GM12874 (cell line): ENCODE data around the gene PPFIA2.

Experiments
- TF ChIP-seq, protein P1 (sequence below): IDR thresholded peaks from 2 replicates; pipeline ENCODE4 v1.5.1; 2011; ENCODE audit warnings: low read depth, mild to moderate bottlenecking, control low read depth, low read length, moderate library complexity; ENCODE audit not compliant: insufficient read depth

The PPFIA2 gene

DNA sequence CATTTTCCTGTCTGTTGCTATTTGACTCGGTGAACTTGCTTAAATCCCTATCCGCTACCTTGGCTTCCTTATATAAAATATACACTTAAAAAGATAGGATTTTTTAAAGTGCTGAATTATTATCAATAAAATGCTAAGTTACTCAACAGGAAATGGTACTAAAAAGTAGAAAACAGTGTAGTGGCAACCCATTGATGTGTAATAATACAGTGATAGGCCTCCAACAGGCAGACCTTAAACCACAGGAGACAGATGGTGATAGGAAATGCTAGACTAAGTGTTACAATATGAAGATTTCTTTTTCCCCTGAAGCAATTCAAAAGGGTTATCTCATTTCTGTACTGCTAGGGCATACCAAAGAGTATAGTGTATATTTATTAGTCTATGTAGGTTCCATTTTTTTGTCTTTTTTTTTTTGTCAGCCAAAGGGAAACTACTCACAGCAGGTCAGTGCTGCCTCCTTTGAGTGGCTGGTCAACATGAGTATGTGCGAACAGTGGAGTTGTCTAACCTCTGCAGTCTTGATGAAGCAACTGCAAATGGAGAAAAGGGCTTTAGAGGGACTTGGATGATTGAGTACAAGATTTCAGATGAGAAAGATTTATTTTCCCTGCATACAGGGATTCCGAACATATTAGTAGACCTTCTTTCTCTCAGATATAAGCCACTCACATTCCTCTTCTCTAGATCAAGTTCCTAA is 497.5 kb downstream of the PPFIA2 start:
- TF ChIP-seq, protein P1, sequence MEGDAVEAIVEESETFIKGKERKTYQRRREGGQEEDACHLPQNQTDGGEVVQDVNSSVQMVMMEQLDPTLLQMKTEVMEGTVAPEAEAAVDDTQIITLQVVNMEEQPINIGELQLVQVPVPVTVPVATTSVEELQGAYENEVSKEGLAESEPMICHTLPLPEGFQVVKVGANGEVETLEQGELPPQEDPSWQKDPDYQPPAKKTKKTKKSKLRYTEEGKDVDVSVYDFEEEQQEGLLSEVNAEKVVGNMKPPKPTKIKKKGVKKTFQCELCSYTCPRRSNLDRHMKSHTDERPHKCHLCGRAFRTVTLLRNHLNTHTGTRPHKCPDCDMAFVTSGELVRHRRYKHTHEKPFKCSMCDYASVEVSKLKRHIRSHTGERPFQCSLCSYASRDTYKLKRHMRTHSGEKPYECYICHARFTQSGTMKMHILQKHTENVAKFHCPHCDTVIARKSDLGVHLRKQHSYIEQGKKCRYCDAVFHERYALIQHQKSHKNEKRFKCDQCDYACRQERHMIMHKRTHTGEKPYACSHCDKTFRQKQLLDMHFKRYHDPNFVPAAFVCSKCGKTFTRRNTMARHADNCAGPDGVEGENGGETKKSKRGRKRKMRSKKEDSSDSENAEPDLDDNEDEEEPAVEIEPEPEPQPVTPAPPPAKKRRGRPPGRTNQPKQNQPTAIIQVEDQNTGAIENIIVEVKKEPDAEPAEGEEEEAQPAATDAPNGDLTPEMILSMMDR: no peak

DNA sequence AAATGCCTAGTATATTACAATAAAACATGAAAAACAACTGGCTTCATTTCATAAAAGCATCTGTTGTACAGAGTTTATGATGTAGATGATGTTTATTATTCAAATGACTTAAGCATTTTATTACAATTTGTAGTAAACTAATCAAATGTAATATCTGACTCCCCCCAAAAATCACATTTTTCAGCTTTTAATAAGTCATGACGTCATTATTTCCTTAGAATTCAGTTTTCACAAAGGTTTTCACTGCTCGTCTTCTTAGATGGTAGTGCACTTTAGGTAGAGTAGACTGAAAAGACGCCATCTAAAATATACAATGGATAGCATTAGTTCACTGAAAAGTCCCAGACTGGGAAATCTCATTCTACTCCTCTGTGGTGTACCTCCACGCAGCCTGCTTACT is 499.8 kb downstream of the PPFIA2 start:
- TF ChIP-seq, protein P1: no peak

DNA sequence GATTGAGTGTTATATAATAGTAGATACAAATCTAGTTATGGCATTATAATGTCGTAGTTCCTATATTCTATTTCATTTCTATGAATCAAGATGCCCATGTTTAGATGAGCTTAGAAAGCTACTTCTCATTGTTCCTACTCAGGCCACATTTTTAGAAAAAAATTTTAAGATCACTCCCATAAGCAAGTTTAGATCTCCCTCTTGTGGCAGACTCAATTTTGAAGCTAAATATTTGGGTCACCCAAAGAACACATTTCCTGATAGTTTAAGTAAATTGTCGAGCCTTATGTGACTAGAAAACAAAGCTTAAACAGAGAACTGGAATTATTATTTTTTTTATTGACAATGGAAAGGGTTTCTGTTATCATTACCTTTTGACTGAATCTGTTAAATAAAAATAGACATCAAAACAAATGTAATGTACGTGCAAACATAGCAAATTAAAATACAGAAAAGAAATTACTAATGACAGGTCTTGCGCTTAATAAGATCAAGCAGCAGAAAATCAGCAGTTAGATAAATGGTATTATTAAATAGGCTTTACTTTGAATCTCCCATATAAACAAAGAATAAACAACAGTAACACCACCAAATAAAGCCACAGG is 501.1 kb downstream of the PPFIA2 start:
- TF ChIP-seq, protein P1: no peak

DNA sequence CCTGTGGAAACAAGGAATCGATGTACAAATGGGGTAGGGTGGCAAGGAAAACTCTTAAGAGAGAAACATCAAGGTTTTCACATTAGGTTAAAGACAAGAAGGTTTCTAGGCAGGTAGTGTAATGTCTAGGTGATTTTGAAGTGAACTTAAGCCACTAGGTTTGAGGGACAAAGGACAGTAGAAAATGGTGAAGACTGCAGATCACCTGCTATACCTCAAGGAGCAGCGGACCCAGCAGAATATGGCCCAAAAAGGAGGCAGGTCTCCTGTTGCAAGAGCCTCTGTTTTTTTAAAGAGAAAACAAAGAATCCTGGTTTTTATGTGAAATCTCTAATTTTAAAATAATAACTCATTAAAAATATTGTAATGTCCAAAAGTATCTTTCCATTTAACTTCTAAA is 503.2 kb downstream of the PPFIA2 start:
- TF ChIP-seq, protein P1: no peak

DNA sequence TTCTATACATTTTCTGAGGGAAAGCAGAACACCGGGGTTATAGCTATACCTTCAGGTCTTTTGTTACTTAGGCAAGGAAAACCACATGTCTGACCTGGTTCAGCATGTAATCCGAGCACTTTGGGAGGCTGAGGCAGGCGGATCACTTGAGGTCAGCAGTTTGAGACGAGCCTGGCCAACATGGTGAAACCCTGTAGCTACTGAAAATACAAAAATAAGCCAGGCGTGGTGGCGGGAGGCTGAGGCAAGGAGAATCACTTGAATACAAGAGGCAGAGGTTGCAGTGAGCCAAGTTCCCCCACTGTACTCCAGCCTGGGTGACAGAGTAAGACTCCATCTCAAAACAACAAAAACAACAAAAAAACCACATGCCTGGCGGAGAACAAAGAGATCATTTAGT is 503.7 kb downstream of the PPFIA2 start:
- TF ChIP-seq, protein P1: no peak

DNA sequence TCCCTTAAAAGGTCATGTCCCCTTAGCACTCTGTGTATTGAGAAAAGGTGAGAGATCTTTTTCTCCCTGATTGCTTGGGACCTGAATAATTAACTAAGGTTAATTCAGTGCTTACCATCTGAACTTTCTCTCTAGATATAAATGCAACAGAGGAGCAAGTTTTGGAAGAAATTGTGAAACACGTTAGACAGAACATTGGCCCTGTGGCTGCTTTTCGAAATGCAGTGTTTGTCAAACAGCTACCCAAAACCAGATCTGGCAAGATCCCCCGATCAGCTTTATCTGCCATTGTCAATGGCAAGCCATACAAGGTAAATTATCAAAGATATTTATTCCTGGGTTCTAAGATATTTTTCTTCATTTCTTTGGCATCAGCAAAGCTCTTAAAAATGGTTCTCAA is 505.8 kb downstream of the PPFIA2 start:
- TF ChIP-seq, protein P1: no peak

DNA sequence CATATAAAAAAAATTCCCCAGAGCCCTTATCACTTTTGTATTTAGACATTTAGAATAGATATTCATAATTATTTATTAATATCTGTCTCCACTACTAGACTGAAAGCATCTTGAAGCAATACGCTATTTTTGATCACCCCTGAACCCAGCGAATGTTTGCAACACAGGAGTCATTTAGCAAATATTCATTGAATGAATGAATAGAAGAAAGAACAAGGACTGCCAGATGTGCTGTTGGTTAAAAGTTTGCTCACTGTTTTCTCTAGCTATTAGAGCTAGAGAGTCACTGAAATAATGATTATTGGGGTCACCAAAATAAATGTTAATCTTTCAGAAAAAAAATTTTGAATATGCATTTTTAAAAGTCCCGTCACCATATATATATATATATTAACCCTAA is 506.9 kb downstream of the PPFIA2 start:
- TF ChIP-seq, protein P1: no peak
